GM18508 (cell line): ENCODE results near the gene JUND.
A peak's percentile ranks its signal among the peaks of the same experiment; 100 is the strongest.
"Not testable (repeated sequence)": the region's sequence is repeated elsewhere in the genome, so short reads cannot be mapped to it uniquely, and the experiment has no call there.

ENCODE experiments used
- ATAC-seq: cut with Tn5 transposase; IDR thresholded peaks from one replicate; pipeline ENCODE4 v1.9.1; 2021; ENCODE audit warnings: moderate number of reproducible peaks; ENCODE audit not compliant: insufficient read depth, unreplicated experiment

Gene JUND

GRCh38 chr19:18281082-18282020, at the start of gene JUND:
TSS of gene JUND (minus strand) at chr19:18281622. CDS start at chr19:18281484, 138 bp downstream.
- peak; percentile 41 for ATAC-seq

GRCh38 chr19:18330868-18331267, 49.4 kb upstream of the JUND start:
- no peak for ATAC-seq

DNA sequence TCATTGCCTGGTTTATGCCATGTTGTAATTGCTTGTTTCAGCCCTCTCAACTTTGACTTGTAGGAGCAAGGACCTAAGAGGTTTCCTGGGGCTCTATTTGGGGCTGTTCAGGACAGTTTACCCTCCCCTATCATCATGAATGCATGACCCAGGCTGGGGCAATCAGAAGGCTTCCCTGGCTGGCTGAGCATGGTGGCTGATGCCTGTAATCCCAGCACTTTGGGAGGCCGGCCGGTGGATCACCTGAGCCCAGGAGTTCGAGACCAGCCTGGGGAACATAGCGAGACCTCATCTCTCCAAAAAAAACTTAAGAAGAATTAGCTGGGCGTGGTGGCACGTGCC, 47.6 kb upstream of the JUND start:
- ATAC-seq, result no peak

- peak; percentile 71 for ATAC-seq
Observed at GRCh38 chr19:18328340-18329034, 47.1 kb upstream of the JUND start.

- ATAC-seq, result no peak
Observed at GRCh38 chr19:18326772-18327171, 45.4 kb upstream of the JUND start.

DNA sequence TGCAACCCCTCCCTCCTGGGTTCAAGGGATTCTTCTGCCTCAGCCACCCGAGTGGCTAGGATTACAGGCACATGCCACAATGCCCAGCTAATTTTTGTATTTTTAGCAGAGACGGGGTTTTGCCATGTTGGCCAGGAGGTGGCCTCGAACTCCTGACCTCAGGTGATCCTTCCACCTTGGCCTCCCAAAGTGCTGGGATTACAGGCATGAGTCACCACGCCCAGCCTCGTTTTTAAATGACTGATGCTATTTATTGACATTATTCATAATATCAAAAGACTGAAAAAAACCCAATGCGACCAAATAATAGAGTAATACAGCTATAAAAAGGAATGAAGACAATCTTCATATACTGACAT, 42.9 kb upstream of the JUND start:
- ATAC-seq, result not testable (repeated sequence)

- ATAC-seq, result peak; percentile 75
Observed at GRCh38 chr19:18322759-18323460, 41.5 kb upstream of the JUND start, which contains the start of gene LSM4. TSS of gene LSM4 (minus strand) at chr19:18323076. CDS start at chr19:18323020, 56 bp downstream.

GRCh38 chr19:18322318-18322758, 40.9 kb upstream of the JUND start:
- ATAC-seq, result no peak

- ATAC-seq, result no peak
Observed at GRCh38 chr19:18321734-18322102, 40.3 kb upstream of the JUND start.

DNA sequence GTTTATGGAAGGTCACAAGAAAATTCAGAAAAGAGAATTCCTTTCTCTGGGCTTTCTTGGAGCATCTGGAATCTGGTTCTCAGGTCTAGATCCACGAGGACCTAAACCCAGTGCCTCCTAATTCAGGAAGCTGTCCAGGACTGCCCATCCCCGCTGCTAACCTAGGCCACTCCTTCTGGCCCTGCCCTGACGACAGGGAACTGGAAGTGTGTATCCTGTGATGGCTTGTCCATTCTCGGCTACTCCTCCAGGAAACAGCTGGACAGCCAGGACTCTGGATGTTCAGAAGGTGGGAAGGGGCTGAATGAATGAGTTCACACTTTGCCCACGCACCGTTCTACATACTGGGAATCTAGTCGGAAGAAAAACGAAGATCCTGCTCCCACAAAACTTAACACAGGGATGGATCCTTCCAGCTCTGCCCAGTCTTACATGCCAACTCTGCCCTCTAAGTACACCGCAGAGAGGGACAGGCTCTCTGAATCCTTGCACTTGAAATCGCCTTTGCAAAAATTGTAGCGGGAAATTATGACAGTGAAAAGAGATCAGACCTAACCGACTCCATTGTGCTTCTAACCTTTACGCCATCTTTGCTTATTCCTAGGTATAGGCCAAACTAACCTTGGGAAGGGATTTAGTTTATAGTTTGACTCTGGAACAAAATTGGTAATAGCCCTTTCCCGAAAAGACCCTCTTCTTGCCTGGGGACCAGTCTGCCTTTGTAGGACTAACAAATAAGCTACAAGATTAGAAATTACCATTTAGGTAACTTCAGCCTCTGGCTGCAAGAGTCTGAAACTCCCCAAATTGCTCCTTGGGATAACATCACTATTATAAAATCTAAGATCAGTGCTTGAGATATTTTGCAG, 39.7 kb upstream of the JUND start:
- ATAC-seq, result no peak

DNA sequence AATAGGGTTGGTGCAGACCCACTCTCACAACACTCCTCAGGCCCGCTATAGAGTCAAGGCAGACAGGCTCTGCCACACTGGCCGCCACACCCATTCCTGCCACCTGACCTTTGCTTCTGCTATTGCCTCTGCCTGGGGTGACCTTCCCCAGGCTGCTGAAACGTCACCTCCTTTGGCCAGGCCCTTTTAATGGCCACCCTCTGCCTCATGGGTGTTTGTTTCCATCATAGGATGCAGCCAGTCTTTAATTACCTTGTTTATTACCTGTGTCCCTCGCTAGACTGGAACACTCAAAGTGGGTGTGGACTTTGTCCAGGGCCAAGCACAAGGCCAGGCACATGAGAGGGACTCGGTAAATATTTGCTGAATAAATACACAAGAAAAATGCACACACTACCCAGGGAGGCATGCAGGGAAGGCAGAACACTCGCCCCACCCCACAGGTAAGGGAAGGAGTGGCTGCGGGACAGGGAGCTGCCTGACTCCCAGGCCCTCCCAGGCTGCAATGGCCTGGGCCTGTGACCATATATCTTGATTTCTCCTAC, 38.2 kb upstream of the JUND start:
- ATAC-seq, result no peak

GRCh38 chr19:18317961-18318800, 36.8 kb upstream of the JUND start:
- ATAC-seq, result no peak

- ATAC-seq, result no peak
Observed at GRCh38 chr19:18313398-18313797, 32.0 kb upstream of the JUND start.

DNA sequence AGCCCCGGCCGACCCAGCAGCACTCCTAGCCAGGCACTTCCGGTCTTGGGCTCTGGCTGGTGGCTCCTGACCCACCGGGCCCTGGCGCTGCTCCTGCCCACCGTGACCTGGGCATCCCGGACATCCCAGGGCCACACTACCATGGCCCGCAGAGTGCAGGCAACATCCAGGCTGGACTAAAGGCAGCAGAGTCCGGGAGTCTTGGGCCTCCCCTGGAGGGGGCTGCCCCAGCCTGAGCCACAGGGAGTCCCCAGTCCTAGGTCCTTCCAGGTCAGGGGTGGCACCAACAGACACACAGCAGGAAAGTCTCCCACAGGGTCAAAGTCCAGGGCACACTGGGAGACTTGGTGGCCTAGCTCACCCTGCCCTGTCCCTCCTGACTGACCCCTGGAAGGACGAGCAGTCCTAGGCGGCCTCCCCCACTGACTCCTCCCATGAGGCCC, 30.7 kb upstream of the JUND start:
- no peak for ATAC-seq

- ATAC-seq, result no peak
Observed at GRCh38 chr19:18311502-18312091, 30.2 kb upstream of the JUND start.

GRCh38 chr19:18310966-18311365, 29.5 kb upstream of the JUND start:
- ATAC-seq, result no peak

- ATAC-seq, result no peak
Observed at GRCh38 chr19:18310118-18310909, 28.9 kb upstream of the JUND start.
